Stimulated activated CD4-positive, alpha-beta T cell treated with anti-CD3 and anti-CD28 coated beads, Interleukin-1b, Interleukin-23, amount 100 ng/mL, for 24 hours (primary cell): ENCODE measurements around the gene GRM7.

Source experiments
- DNase-seq, 4 experiments: peaks; one replicate each; pipeline ENCODE4 v3.0.0-alpha.2; 2020; ENCODE audit warnings: low read depth in 4 of 4, low spot score in 1 of 4

Gene GRM7

GRCh38 chr3:7700539-7700938 is 839.6 kb downstream of the GRM7 start:
- DNase-seq = no peak

DNA sequence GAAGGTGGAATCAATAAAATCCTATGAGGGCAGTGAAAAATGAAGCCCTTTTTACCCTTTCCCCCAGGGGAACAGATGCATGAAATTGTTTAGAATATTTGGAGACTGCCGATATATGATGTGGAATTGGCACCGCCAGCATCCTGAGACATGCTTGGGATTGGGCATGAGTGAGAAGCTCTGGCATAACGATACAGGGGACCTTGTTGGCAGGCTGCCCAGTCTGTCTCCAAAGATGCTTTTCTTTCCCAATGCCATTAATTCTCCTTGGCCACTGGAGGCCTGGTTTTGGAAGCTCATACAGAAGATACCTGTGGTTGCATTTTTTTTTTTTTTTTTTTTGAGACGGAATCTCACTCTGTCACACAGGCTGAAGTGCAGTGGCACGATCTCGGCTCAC is 840.1 kb downstream of the GRM7 start:
- DNase-seq = no peak

GRCh38 chr3:7707187-7707586 is 846.3 kb downstream of the GRM7 start:
- DNase-seq = no peak

DNA sequence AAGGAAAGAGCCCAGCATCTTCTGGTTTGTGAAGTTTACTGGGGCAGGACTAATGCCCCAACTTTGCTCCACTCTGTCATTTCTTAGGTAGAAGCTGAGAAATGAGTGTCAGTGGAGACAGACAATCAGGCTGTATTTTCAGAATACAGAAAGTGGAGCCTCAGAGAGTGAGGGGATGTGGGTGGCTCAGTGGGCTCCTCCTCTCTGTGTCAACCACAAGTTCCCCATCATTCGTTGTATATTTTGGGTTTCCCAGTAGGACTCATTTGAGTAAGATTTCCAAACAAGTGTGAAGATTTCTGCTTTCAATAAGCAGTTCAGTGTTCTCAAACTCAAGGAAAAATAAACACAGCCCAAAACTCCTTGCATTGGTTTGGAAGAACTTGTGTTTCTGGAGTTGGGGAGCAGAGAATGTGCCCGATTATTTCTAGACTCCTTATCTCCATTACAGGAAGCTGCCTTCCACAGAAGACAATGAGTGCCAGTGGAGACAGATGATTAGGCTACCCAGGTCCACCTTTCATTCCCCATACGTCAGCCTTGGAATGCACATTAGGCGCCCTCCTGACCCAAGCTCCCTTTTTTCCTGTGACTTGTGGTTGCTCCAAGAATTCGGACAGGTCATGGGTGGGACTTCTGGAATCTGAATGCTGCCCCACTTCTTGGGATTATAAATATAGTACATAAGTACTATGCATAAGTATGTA is 848.6 kb downstream of the GRM7 start:
- DNase-seq = no peak

DNA sequence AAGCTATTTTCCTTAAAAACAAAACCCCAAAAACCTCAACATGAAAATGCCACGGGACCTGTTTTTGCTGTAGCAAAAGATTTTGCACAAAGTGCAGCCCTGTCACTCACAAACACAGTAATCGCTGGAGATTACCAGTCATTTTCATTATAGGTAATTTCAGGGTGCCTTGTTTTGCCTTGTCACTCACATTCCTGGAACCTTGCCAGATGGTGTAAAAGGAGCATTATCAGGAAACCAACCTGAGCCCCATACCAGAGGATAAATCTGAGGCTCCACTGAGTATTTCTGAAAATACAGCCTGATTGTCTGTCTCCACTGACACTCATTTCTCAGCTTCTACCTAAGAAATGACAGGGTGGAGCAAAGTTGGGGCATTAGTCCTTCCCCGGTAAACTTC is 849.4 kb downstream of the GRM7 start:
- no peak for DNase-seq

DNA sequence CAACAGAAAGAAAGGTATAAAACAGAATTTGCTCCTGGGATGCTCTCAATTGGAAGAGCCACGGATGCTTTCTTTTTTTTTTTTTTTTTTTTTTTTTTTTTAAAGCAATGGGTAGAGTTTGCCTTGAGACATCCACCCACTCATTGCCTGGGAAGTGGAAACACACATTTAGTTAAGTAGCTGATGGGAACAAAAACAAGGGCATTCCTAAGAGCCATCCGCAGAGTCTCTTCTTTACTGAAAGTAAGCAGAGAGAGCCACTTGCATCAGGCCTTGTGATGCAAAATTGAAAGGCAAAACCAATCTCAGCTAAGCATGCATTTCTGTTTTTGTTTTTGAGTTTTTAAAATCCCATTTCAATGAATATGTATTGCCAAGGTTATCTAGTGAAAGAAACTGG is 852.8 kb downstream of the GRM7 start:
- DNase-seq = no peak

- no peak for DNase-seq
These were observed 859.9 kb downstream of the GRM7 start for GRCh38 chr3:7720649-7721297.

DNA sequence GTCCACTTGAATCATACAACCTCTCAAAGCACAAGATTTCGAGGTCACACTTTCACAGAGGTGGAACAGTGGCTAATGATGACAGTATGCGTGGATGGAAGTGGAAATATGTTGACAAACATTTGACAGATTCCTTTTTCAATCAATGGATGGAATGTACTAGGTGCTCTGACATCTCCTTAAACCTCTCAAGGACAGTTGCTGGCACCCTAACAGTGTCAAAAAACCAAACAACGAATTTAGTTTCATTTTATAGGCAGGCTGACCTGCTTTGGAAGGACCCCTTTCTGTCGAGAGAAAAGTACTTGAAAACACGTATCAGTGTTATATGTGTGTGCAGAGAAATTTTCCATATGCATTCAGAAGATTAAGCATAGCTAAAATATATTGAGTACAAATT is 861.0 kb downstream of the GRM7 start:
- no peak for DNase-seq

DNA sequence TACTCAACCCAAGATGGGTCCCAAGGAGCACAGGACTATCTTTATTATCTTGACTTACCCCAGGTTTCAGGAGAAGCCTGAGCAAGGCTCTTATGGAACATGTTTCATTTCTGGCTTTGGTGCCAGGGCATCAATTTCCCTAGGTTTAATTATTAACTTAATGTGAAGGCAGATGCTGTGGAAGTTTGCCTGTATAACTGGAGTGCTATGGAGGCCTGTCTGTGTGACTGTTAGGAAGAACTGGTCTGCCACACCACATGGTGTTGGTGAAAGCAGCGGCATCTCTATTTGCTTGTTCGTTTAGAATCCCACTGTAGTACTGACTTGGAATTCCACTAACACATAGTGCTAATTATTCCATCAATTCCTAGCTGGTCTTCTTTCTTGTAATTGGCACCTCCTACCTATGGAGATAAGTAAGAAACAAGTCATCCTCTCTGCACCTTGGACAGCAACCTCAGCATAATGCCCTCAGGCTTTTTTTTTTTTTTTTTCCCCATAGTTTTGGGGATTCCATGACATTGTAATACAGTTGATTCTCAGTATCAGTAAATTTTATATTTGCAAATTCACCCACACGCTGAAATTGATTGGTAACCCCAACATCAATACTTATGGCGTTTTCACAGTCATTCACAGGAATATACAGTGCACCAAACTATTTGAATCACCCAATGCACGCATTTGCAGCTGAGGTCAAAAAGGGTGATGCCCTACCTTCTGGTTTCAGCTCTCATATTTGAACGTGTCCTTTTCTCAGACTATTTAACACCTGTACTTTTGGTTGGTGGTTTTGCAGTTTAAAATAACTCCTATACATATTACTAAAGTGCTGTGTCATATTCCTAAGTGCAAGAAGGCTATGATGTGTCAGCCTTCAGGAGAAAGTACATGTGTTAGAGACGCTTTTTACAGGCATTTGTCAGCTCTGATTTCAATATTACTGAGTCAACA is 867.9 kb downstream of the GRM7 start:
- no peak for DNase-seq

GRCh38 chr3:7733933-7734332 is 873.0 kb downstream of the GRM7 start:
- DNase-seq = no peak

DNA sequence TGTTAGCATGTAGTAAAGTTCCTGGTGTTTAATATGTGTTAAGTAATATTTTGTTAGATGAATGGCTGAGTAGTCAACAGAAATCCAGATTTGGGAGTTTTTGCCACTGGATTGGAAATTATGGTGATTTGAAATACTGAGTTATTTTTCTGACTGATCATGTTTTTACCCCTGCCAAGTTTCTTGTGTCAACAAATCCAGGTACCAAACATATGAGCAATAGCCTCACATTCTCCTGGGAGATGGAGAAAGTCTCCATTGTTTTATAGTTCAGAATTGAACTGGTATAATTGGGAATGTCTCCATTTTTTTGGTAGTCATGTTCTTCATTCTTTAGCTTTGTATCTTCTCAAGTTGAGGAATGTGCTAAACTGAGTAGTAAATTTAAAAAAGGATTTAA is 873.5 kb downstream of the GRM7 start:
- DNase-seq = no peak

DNA sequence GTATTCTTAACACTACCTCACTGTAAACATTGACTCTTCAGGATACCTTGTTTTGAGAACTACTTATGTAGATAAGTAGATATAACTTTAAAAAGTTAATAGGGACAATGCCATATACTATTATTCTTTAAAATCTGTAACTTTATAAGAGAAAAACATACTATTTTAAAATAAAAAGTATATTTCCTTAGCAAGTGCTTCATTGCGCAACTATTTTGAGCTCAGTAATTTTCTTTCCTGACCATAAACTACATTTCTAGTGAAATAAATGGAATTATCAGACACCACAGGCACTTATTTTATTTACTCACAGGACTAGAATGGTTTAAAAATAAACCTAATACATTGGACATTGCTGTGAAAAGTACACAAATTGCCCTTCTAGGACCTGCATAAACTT is 876.3 kb downstream of the GRM7 start:
- DNase-seq = no peak

DNA sequence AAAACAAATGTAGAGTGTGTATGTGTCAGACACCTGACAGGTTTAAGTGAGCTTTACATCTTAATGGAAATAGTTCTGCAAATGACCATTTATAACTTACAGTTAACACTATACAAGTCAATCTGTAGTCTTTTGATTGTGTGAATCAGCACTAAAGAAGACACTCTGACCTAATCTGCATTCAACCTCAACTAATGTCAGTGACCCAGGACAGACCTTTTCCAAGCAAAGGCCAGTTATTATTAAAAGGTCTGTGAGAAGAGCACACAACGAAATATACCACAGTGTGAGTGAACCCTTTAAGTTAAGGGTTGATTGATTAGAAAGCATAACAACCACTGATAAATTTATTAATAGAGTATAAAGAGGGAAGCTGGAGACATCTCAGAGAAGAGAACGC is 878.8 kb downstream of the GRM7 start:
- DNase-seq = no peak

GRCh38 chr3:7740458-7740857 is 879.5 kb downstream of the GRM7 start:
- no peak for DNase-seq

DNA sequence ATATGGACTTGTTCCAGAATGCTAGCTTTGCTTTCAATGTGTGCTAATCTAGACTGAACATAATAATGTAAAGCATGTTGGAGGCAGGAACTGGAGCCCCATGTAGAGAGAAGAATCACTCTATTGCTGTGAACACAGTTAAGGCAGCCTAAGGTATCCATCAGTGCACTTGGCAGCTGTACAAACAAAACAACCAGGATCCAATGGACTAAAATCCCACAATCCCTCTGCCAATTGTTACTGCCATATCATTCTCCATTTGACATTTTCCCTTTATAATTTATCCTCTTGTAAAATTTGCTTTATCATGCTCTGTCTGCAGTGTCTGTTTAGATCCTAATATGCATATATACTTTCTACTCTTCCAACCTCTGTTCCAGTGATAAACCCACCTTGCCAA is 883.9 kb downstream of the GRM7 start:
- DNase-seq = no peak

GRCh38 chr3:7745711-7746110 is 884.8 kb downstream of the GRM7 start:
- DNase-seq = no peak

DNA sequence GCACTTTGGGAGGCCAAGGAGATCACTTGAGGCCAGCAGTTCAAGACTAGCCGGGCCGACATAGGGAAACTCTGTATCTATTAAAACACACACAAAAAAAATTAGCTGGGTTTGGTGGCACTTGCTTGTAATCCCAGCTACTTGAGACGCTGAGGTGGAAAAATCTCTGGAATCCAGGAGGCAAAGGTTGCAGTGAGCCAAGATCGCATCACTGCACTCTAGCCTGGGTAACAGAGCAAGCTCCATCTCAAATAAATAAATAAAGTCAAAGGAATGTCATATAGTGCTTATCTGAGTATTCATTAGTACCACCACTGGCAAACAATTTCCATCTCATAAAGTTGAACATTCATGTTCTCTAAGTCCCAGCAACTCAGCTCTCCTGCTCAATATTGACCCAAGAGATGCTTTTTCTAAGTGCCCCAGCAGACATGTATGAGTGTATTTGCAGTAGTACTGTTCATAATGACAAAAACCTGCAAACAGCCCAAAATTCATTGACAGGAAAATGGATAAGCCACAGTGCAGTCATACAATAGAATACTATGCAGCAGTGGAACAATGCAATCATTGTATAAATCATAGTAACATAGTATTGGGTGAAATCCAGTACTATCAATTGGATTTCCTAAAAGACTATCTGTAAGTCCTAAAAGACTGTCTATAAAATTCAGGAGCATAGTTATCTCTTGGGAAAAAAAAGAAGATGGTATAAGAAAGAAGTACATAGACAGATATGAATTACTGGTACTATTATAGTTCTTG is 889.2 kb downstream of the GRM7 start:
- DNase-seq = no peak

GRCh38 chr3:7752005-7752404 is 891.1 kb downstream of the GRM7 start:
- DNase-seq = no peak

- no peak for DNase-seq
These were observed 893.9 kb downstream of the GRM7 start for GRCh38 chr3:7754653-7755441.

DNA sequence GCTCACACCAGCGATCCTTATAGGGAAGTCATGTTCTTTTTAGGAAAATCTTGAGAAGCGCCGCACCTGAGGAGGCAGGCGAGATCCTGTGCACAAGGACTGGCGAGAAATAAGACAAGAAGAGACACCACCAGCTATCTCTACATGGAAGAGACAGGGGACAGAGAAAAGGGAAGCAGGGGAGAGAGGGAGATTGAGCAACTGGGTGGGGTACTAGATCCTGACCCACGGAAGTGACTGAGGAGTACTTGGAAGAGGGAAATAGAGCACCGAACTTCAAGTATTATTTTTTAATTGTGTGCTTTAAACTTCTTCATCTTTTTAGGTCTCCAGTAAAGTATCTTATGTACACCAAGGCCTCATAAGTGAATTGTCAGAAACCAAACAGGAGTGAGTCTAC is 898.7 kb downstream of the GRM7 start:
- no peak for DNase-seq
